Measurements from ENCODE around the gene PXK.
"Not testable (repeated sequence)": the region's sequence is repeated elsewhere in the genome, so short reads cannot be mapped to it uniquely, and the experiment has no call there.

The PXK gene

DNA sequence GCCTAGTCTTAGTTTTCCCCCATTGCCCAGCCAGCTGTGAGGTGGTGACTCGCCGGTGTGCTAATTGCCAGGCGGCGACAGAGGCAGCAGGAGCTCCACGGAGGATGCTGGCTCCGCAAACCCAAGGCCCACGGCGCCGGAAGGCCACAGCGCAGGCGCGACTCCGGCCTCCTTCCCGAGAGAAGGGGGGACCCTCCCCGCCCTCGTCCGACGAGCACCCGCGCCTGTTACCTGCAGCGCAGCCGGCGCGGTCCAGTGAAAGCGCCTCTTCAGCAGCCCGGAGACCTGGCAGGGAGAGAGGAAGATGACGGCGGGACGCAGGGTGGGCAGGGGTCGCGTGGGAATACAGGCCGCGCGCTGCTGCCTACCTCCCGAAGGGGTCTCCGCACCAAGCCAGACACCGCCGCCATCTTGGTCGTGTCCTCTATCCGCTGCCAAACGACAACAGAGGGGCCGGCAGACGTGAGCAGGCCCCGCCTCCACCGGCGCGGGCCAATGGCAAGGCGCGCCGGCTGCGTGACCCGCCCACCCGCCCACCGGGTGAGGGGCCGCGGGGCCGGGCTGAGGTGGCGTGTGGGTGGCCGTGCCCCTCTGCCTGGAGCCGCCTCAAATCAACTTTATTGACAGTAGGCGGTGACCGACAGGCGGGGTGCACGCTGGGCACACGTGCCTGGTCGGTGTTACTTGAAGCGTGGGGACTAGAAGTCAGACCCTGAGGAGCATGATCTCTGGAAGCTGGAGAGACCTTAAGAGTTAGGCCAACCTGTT is 100.9 kb downstream of the PXK start, which contains the start of gene PDHB:
PDHB (minus strand) TSS at position 433 of the 768 bp plus-strand sequence; CDS start at position 410, 23 bp downstream.
- H3K27ac ChIP-seq, result peak within 1 kb of the TSS; percentile 92
- TF ChIP-seq, protein P1, sequence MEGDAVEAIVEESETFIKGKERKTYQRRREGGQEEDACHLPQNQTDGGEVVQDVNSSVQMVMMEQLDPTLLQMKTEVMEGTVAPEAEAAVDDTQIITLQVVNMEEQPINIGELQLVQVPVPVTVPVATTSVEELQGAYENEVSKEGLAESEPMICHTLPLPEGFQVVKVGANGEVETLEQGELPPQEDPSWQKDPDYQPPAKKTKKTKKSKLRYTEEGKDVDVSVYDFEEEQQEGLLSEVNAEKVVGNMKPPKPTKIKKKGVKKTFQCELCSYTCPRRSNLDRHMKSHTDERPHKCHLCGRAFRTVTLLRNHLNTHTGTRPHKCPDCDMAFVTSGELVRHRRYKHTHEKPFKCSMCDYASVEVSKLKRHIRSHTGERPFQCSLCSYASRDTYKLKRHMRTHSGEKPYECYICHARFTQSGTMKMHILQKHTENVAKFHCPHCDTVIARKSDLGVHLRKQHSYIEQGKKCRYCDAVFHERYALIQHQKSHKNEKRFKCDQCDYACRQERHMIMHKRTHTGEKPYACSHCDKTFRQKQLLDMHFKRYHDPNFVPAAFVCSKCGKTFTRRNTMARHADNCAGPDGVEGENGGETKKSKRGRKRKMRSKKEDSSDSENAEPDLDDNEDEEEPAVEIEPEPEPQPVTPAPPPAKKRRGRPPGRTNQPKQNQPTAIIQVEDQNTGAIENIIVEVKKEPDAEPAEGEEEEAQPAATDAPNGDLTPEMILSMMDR (conservative IDR thresholded peaks at IDR 0.05), result no peak
- peak; percentile 44; the same call in 1 of the 2 replicates for TF ChIP-seq ZFX (IDR thresholded peaks at IDR 0.05)

DNA sequence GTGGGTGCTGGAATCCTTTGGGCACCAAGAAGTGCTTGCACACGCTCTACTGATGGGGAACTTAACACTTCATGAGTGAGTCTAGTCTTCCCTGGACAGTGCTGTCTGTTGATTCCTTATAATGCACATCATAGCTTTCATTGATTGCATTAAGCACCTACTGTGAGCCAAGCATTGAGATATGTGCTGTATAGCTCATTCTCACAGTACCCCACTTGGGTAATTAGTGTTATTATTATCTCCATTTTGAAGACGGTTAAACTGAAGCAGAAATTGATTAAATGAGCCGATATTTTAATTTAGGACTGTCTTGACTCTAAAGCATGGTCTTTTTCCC is 101.4 kb downstream of the PXK start:
- TF ChIP-seq ZFX (IDR thresholded peaks at IDR 0.05), result no peak
- TF ChIP-seq, protein P1 (conservative IDR thresholded peaks at IDR 0.05), result no peak
- H3K27ac ChIP-seq, result peak overlapping the region; percentile 92

DNA sequence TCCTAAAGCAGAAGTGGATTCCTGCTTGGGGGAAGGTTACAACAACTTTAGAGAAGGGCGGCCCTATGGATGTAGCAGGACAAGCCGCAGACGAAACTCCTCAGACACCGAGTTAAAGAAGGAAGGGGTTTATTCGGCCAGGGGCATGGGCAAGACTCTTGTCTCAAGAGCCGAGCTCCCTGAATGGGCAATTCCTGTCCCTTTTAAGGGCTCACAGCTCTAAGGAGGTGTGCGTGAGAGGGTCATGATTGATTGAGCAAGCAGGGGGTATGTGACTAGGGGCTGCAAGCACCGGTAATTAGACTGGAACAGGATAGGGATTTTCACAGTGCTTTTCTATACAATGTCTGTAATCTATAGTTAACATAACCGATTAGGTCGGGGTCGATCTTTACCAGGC is 101.8 kb downstream of the PXK start:
- H3K27ac ChIP-seq, result peak overlapping the region; percentile 92
- TF ChIP-seq, protein P1 (conservative IDR thresholded peaks at IDR 0.05), result no peak
- TF ChIP-seq ZFX (IDR thresholded peaks at IDR 0.05), result no peak

DNA sequence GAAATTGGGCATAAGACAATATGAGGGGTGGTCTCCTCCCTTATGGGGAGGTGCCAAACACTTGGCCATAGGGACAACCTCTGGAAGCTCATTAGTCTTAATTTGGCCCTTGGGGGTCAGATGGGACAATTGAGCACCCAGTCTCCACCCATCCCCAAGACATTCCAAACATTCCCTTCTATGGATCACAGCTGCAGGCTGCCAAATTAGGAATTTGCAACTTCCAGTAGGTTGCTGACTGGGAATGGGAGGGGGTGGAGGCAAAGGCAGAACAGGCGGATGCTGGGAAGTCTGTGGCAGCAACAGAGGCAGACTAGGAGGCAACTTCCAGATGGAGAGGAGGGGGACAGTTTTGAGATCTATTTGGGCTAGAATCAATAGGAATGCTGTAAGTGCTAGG is 102.3 kb downstream of the PXK start:
- no peak for TF ChIP-seq ZFX (IDR thresholded peaks at IDR 0.05)
- TF ChIP-seq, protein P1 (conservative IDR thresholded peaks at IDR 0.05), result no peak
- no peak overlapping the region for H3K27ac ChIP-seq

DNA sequence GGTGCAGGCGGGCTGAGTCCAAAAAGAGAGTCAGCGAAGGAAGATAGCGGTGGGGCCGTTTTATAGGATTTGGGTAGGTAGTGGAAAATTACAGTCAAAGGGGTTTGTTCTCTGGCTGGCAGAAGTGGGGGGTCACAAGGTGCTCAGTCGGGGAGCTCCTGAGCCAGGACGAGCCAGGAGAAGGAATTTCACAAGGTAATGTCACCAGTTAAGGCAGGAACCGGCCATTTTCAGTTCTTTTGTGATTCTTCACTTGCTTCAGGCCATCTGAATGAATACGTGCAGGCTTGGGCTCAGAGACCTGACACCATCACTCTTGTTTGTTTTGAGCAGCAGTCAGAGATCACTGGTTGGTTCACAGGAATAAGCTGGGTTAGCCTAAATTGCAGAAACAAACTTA is 104.6 kb downstream of the PXK start:
- H3K27ac ChIP-seq, result not testable (repeated sequence)

DNA sequence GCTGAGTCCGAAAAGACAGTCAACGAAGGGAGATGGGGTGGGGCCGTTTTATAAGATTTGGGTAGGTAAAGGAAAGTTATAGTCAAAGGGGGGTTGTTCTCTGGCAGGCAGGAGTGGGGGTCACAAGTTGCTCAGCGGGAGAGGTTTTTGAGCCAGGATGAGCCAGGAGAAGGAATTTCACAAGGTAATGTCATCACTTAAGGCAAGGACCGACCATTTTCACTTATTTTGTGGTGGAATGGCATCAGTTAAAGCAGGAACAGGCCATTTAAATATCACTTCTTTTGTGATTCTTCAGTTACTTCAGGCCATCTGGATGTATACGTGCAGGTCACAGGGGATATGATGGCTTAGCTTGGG is 108.3 kb downstream of the PXK start:
- not testable (repeated sequence) for H3K27ac ChIP-seq

DNA sequence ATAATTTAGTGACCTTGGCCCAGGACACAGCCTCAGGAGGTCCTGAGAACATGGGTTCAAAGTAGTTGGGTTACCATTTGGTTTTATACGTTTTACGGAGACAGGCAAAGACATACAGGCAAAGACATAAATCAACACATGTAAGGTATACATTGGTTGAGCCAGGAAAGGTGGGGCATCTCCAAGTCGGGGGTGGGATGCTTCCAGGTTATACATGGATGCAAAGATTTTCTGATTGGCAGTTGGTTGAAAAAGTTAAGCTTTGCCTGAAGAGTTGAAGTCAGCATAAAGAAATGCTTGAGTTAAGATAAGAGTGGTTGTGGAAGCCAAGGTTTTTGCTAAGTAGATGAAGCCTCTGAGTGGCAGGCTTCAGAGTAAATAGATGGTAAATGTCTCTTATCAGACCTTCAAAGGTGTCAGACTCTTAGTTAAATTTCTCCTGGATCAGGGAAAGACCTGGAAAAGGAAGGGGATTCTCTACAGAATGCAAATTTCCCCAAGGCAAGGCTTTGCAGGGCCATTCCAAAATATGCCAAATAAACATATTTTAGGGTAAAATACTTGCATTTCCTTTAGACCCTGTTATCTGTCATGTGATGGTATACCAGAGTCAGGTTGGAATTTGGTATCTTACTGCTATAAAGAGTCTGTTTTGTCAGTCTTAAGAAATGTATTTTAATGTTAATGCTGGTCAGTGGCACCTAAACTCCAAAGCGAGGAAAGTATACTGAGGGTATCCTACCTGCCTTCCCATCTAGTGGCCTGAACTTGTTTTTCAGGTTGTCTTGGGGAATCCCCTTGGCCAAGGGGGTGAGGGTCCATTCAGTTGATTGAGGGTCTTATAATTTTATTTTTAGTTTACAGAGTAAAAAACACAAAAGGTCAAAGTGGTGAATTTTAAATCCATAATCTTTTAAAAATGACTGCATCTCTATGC is 109.1 kb downstream of the PXK start:
- no peak for TF ChIP-seq ZFX (IDR thresholded peaks at IDR 0.05)
- no peak overlapping the region for H3K27ac ChIP-seq

DNA sequence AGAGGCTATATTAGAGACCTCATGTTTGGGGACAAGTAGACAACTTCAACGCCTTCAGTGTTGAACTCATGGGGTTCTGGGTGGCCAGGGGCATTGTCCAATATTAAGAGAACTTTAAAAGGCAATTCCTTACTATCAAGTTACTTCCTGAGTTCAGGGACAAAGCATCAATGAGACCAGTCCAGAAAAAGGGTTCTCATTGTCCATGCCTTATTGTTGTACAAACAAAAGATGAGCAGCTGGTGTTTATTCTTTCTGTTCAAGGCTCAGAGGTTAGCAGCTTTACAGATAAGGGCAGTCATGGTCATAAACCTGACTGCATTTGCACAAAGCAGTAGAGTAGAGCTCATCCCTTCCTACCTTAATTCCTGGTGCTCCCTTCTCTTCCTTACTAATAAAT is 119.5 kb downstream of the PXK start:
- no peak overlapping the region for H3K27ac ChIP-seq
- TF ChIP-seq, protein P1 (conservative IDR thresholded peaks at IDR 0.05), result no peak
- no peak for TF ChIP-seq ZFX (IDR thresholded peaks at IDR 0.05)

DNA sequence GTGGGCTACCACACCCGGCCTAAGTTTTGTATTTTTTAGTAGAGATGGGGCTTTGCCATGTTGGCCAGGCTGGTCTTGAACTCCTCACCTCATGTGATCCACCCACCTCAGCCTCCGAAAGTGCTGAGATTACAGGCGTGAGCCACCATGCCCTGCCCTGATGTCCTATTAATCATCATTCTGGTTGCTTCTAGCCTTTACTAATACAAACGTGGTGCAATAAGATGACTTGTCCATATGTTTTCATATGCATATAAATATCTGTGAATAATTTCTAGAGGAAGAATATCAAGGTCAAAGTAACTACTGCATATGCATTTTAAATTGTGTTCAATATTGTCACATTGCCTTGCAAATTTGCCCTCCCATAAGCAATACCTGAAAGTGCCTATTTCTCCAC is 126.5 kb downstream of the PXK start:
- H3K27ac ChIP-seq, result no peak overlapping the region
- TF ChIP-seq, protein P1 (conservative IDR thresholded peaks at IDR 0.05), result no peak
- no peak for TF ChIP-seq ZFX (IDR thresholded peaks at IDR 0.05)
